T-helper 1 cell treated with Interleukin-12 subunit alpha and Interleukin-12 subunit beta and Interleukin-4 antibody, amounts not matched to agents 30 μg/mL and 1 μg/mL, for 36 hours (primary cell): Measurements from ENCODE around the gene CELA1.
A peak's percentile ranks its signal among the peaks of the same experiment; 100 is the strongest.

Source experiments
- H3K27ac Mint-ChIP-seq: one replicate; pipeline ENCODE4 v1.8.0; 2021; ENCODE audit warnings: mild to moderate bottlenecking, mixed read lengths
- H3K27me3 Mint-ChIP-seq: one replicate; pipeline ENCODE4 v1.8.0; 2021; ENCODE audit warnings: low read depth, mixed read lengths
- H3K36me3 Mint-ChIP-seq: one replicate; pipeline ENCODE4 v1.8.0; 2021; ENCODE audit warnings: low read depth, mixed read lengths
- H3K4me1 Mint-ChIP-seq: one replicate; pipeline ENCODE4 v1.8.0; 2021; ENCODE audit warnings: low read depth, mixed read lengths
- H3K4me3 Mint-ChIP-seq: one replicate; pipeline ENCODE4 v1.8.0; 2021; ENCODE audit warnings: mild to moderate bottlenecking, moderate library complexity, mixed read lengths
- H3K9me3 Mint-ChIP-seq: one replicate; pipeline ENCODE4 v1.8.0; 2021; ENCODE audit warnings: mixed read lengths

Gene CELA1

DNA sequence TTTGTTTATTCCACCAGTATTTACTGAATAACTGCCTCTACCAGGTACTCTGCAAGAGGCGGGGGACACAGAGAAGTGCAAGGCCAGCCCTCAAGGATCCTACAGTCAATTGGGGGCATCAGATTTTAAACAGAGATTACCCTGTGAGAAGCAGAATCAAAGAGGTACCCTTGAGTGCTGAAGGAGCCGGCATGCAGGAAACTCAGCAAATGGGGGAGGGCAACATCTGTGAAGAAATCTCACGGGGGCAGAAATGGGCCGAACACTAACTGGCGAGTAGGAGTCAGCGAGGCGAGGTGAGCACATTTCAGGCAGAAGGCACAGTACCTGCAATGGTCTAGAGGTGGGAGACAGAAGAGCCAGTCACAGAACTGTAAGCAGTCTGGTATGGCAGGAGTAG, 35.7 kb upstream of the CELA1 start:
- Mint-ChIP-seq H3K4me1 (peaks cover 25% of the 10 kb centered on the region), H3K27me3 (peaks cover 12% of the 10 kb centered on the region), H3K36me3 (peaks cover 18% of the 10 kb centered on the region)

DNA sequence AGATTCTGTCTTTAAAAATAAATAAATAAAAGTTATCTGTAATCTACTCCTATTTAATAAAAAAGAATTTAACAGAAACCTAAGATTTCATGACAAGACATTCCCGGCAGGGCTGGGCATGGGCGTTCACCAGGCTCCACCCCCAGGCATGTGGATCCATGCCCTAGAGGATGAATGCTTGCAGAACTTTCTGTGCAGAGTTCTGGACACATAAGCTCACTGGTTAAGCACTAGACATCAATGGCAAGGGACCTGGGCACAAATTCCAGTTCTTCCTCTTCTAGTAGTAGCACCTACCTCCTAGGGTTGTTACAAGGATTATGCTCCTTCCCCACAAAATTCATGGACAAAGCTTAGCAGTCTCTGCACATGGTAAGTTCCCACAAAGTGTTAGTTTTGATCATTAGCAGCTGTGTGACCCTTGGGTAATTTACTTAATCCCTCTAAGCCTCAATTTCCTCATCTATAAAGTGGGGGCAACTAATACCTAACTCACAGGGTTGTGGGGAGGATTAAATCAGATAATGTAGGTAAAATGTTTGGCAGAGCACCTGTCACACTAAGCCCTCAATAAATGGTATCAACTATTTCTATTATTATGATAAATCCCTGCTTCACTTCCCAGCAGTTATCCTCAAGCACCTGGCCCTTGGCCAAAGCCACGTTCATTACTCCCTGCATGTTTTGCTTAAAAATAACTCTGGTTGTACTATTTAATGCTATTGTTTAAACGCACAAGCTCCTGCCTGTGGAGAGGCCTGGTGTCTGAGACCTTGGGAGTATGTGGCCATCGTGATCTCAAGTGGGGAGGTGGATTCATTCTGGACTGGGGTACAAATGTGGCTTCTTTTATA, 35.0 kb upstream of the CELA1 start:
- peaks cover 11% of the 10 kb centered on the region for H3K27me3 Mint-ChIP-seq
- no peaks in the 10 kb centered on the region for H3K9me3 Mint-ChIP-seq
- H3K36me3 Mint-ChIP-seq: peaks cover 18% of the 10 kb centered on the region
- peaks cover 25% of the 10 kb centered on the region for H3K4me1 Mint-ChIP-seq
- H3K4me3 Mint-ChIP-seq: no peak overlapping the region
- no peak overlapping the region for H3K27ac Mint-ChIP-seq

More for the DNA sequence above, 35.7 kb upstream of the CELA1 start:
- Mint-ChIP-seq H3K4me3 (no peak overlapping the region), H3K27ac (no peak overlapping the region), H3K9me3 (no peaks in the 10 kb centered on the region)

DNA sequence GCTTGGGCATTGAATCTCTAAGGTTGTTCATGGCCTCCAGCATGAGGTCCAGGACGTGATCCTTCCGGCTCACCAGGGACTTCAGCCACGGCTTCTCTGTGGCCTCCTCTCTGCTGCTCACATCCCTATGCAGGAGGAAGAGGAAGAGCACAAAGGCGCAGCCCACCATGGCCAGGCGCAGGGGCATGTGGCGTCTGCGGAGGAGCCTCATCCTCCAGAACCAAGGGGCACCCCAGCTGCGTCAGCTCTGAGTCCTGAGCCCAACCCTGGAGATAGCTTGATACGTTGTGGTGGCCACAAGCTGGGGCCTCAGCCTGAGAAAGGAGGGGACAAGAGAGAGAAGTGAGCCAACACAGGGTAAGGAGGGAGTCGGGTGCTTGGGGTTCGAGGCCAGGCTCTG, 33.1 kb upstream of the CELA1 start:
- Mint-ChIP-seq H3K36me3 (peaks cover 20% of the 10 kb centered on the region), H3K9me3 (no peaks in the 10 kb centered on the region), H3K4me3 (no peak overlapping the region), H3K27me3 (peaks cover 3% of the 10 kb centered on the region), H3K4me1 (peaks cover 29% of the 10 kb centered on the region), H3K27ac (no peak overlapping the region)

DNA sequence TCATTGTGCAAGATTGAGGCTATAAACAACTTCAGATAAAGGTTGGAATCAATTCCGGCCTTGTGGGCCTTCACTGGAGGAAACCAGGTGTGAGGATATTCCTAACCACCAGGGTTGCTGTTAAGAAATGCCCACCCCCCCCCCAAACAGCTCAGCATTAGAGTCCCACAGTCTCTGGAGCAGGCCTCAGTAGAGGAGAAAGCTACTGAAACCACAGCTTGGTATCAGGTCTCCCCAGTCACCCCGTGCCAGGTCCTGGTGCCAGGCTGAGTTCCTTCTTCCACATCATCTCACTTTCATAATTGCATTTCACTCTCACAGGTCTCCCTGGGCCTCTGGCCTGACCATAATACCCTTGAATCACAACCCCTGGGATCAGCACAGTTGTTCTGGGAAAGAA, 32.3 kb upstream of the CELA1 start:
- Mint-ChIP-seq H3K9me3 (no peaks in the 10 kb centered on the region), H3K36me3 (peaks cover 21% of the 10 kb centered on the region), H3K27me3 (peaks cover 3% of the 10 kb centered on the region), H3K4me3 (no peak overlapping the region), H3K4me1 (peaks cover 27% of the 10 kb centered on the region), H3K27ac (no peak overlapping the region)

DNA sequence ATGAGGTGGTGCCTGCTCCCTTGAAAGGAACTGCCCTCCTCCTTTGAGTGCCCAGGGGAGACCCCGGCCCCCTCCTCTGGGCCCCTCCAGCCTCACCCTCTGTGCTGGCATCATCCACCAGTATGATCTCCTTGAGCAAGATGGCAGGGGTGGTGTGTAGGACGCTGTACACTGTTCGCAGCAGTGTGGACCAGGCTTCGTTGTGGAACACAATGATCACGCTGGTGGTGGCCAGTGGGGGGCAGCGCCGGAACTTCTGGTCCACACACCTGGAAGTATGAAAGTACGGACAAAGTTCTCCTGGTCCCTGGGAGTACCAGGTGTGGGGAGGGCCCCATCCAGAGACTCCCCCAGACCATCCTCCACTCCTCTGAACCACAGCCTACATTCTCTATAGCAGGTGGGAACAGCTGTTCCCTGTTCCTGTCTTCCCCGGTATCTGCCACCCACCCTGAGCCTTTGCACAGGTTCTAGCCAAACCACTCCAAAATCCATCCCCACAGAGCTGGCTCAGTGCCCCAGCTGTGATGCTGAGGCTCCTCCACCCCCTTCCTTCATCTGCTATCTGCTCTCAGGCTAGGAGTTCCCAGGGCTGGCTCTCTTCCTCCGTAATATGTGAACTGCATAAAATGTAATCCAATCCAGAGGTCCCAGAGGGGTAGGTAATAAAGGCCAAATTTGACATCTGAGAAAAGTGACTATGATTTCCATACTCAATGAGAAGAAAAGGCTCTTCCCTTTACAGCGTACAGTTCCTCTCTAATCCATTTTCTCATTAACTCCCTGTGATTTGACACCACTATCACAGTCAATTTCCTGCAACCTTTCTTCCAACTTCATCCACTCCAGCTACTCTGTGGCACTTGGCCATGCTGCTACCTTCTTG, 30.9 kb upstream of the CELA1 start:
- H3K27me3 Mint-ChIP-seq: peaks cover 3% of the 10 kb centered on the region
- H3K36me3 Mint-ChIP-seq: peaks cover 17% of the 10 kb centered on the region
- H3K4me1 Mint-ChIP-seq: peaks cover 22% of the 10 kb centered on the region
- no peak overlapping the region for H3K27ac Mint-ChIP-seq
- no peaks in the 10 kb centered on the region for H3K9me3 Mint-ChIP-seq
- H3K4me3 Mint-ChIP-seq: no peak overlapping the region

DNA sequence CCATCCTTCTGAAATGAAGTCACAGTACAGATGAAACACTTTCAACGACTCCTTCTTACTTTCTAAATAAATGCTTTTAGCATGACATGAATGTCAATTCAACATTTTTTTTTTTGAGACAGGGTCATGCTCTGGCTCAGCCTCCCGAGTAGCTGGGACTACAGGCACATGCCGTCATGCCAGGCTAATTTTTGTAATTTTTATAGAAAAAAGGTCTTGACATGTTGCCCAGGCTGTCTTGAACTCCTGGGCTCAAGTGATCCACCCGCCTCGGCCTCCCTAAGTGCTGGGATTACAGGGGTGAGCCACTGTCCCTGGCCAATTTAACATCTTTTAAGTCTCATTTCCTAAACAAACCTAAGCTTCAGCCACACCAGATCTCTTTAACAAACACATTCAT, 28.4 kb upstream of the CELA1 start:
- peak overlapping the region; percentile 41 for H3K27ac Mint-ChIP-seq
- peaks cover 21% of the 10 kb centered on the region for H3K36me3 Mint-ChIP-seq
- H3K4me1 Mint-ChIP-seq: peaks cover 34% of the 10 kb centered on the region
- H3K4me3 Mint-ChIP-seq: no peak overlapping the region
- H3K27me3 Mint-ChIP-seq: peaks cover 9% of the 10 kb centered on the region
- no peaks in the 10 kb centered on the region for H3K9me3 Mint-ChIP-seq

DNA sequence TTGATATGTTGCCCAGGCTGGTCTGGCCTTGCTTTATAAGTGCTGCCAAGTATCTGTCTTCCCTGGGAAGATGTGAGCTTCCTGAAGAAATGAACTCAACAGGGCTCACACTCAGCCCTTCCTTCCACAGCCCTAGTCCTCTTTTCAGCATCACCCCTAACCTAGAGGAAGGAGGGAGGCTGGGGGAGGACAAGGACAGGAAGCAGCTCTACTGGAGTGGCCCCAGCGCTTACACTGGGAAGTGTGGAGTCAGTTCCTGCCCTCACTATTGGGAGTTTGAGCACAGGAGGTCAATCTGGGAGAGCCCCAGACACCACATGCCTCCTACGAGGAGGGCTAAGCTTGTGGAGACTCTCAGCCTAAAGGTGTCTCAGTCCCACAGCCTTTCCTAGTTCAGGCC, 27.9 kb upstream of the CELA1 start:
- peak overlapping the region; percentile 41 for H3K27ac Mint-ChIP-seq
- H3K9me3 Mint-ChIP-seq: no peaks in the 10 kb centered on the region
- H3K4me1 Mint-ChIP-seq: peaks cover 38% of the 10 kb centered on the region
- H3K27me3 Mint-ChIP-seq: peaks cover 9% of the 10 kb centered on the region
- no peak overlapping the region for H3K4me3 Mint-ChIP-seq
- peaks cover 21% of the 10 kb centered on the region for H3K36me3 Mint-ChIP-seq

DNA sequence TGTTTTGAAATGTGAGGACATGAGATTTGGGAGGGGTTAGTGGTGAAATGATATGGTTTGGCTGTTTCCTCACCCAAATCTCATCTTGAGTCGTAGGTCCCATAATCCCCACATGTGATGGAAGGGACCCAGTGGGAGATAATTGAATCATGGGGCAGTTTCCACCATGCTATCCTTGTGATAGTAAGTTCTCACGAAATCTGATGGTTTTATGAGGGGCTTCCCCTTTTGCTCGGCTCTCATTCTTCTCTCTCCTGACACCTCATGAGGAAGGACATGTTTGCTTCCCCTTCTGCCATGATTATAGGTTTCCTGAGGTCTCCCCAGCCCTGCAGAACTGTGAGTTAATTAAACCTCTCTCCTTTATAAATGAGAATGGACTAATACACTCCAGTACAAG, 26.7 kb upstream of the CELA1 start:
- peaks cover 18% of the 10 kb centered on the region for H3K36me3 Mint-ChIP-seq
- peaks cover 48% of the 10 kb centered on the region for H3K4me1 Mint-ChIP-seq

DNA sequence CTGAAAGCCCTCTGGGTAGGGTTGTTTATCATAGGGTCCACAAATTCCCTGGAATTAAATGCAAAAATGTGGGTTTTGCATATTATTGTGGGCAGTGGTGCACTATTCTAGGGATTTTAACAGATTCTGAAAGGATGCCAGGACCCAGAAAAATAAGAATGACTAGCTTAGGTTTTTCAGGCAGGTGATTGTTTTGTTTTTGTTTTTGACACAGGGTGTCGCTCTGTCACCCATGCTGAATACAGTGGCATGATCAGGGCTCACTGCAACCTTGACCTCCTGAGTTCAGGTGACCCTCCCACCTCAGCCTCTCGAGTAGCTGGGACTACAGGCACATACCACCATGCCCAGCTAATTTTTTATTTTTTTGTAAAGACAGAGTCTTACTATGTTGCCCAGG, 25.5 kb upstream of the CELA1 start:
- Mint-ChIP-seq H3K27me3 (peaks cover 14% of the 10 kb centered on the region), H3K9me3 (no peaks in the 10 kb centered on the region), H3K4me1 (peaks cover 47% of the 10 kb centered on the region), H3K4me3 (no peak overlapping the region), H3K27ac (no peak overlapping the region), H3K36me3 (peaks cover 15% of the 10 kb centered on the region)

More for the DNA sequence above, 26.7 kb upstream of the CELA1 start:
- Mint-ChIP-seq H3K4me3 (no peak overlapping the region), H3K27me3 (peaks cover 9% of the 10 kb centered on the region), H3K27ac (no peak overlapping the region), H3K9me3 (no peaks in the 10 kb centered on the region)

DNA sequence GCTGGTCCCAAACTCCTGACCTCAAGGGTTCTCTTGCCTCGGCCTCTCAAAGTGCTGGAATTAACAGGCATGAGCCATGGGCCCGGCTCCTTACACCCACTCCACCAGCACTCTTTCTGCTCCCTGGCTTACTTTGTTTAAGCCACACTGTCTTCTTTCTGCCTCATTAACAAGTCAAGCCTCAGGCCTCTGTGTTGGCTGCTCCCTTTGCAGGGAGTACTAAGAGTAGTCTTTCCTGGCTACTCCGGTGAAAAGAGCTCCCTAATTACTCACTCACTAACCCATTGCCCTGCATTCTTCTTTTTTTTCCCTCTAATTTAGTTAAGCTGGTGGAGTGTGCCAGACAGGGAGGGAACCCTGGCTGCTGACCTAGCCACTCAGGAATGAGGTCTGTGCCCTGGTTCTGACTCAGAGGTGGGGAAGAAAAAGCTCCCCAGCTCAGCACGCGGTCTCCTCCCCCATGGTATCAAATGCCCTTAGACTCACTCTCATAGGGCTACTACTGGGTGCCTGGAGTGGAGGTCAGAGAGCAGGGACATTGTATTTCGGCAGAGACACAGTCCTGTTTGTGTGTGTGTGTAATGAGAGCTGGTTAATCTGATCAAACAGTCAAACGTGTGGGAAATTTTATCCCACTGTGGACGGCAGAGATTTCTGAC, 24.9 kb upstream of the CELA1 start:
- H3K4me3 Mint-ChIP-seq: no peak overlapping the region
- peak overlapping the region; percentile 61 for H3K27ac Mint-ChIP-seq
- H3K9me3 Mint-ChIP-seq: no peaks in the 10 kb centered on the region
- peaks cover 47% of the 10 kb centered on the region for H3K4me1 Mint-ChIP-seq
- H3K36me3 Mint-ChIP-seq: peaks cover 15% of the 10 kb centered on the region
- H3K27me3 Mint-ChIP-seq: peaks cover 14% of the 10 kb centered on the region

DNA sequence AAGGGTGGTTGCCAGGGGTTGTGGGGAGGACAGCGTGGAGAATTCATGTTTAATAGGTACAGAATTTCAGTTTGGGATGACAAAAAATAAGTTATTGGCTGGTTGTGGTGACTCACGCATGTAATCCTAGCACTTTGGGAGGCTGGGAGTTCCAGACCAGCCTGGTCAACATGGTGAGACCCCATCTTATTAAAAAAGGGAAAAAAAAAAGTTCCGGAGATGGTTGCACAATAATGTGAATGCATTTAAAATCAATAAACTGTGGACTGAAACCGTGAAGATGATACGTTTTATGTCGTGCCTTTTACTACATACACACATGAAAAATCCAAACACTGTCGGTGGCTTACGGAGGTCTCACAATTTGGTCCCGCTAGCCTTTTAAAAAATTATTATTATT, 24.2 kb upstream of the CELA1 start:
- H3K36me3 Mint-ChIP-seq: peaks cover 15% of the 10 kb centered on the region
- no peak overlapping the region for H3K4me3 Mint-ChIP-seq
- H3K27ac Mint-ChIP-seq: no peak overlapping the region
- peaks cover 49% of the 10 kb centered on the region for H3K4me1 Mint-ChIP-seq
- no peaks in the 10 kb centered on the region for H3K9me3 Mint-ChIP-seq
- peaks cover 14% of the 10 kb centered on the region for H3K27me3 Mint-ChIP-seq

DNA sequence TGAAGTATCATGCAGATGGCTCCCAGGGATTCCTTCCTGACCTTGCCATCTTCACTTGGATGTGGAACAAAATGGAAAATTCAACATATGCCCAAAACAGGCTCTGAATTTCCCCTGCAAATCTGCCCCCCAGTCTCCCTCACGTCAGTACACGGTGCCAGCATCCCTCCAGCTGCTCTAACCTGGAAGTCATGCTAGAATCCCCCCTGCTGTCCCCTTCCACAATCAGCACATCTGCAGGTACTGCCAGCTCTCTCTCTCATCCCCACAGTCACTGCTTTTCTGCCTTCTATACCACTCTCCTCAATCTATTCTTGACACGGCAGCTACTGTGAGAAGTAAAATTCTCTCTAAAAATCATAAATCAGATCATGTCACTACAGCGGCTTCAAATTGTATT, 23.1 kb upstream of the CELA1 start:
- peaks cover 14% of the 10 kb centered on the region for H3K27me3 Mint-ChIP-seq
- peak overlapping the region; percentile 86 for H3K27ac Mint-ChIP-seq
- peaks cover 12% of the 10 kb centered on the region for H3K36me3 Mint-ChIP-seq
- H3K4me3 Mint-ChIP-seq: peak overlapping the region; percentile 73
- H3K4me1 Mint-ChIP-seq: peaks cover 45% of the 10 kb centered on the region
- no peaks in the 10 kb centered on the region for H3K9me3 Mint-ChIP-seq

DNA sequence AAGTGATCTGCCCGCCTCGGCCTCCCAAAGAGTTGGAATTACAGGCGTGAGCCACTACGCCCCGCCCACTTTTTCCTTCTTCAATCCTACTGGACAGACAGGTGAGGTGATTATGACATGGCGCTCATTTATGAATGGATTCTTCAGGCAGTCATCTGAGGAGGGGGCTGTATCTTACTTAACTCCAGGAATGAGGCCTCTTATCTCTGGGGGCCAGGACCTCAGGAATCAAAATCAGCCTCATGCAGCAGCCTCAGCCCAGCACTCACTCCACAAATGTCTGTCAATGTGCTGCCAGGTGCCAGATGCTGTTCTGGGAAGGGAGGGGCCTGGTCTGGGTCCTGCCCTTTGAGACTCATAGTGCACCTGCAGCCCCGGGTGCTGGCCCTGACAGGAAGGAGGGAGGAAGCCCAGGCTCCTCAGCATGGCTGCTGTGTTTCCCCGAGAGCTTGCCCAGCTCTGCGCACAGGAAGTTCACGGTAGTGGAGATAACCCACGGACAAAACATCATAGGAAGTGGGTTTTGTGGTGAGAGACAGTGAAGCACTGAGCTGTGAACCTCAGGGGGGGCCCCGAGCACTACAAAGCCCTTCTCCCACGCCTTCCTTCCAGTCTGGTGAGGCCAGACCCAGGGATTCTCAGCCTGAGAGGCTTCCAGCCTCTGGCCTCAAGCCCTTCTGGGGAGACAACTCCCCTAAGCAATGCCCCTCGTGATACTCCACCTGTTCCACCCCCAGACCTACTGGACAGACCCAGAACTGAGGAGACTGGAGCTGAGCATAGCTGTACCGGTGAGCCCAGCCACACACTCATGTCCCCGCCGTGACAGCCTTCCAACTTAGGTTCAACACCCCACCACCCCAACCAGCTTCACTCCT, 22.4 kb upstream of the CELA1 start:
- Mint-ChIP-seq H3K36me3 (peaks cover 12% of the 10 kb centered on the region), H3K4me1 (peaks cover 41% of the 10 kb centered on the region), H3K4me3 (peak overlapping the region; percentile 73), H3K27me3 (peaks cover 14% of the 10 kb centered on the region), H3K27ac (peak overlapping the region; percentile 86), H3K9me3 (no peaks in the 10 kb centered on the region)

DNA sequence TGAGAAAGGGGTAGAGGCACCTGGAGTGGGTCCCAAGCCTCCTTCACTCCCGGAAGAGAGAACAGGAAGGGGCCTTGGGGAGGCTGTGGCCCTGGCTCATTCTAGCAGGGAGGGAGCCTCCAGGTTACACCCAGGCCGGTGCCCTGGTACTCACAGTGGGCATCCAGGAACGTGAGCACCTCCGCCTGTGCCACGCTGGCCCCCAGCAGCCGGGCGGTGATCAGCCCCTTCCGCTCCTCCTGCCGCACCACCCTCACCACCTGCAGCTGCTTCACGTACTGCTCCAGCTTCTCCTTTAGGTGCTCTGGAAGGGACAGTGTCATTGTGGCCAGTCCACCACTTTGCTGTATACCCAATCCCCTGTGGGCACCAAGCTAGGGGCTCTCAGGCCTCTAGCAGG, 18.8 kb upstream of the CELA1 start:
- H3K27ac Mint-ChIP-seq: no peak overlapping the region
- peaks cover 20% of the 10 kb centered on the region for H3K27me3 Mint-ChIP-seq
- no peak overlapping the region for H3K4me3 Mint-ChIP-seq
- peaks cover 12% of the 10 kb centered on the region for H3K36me3 Mint-ChIP-seq
- peaks cover 25% of the 10 kb centered on the region for H3K4me1 Mint-ChIP-seq
- no peaks in the 10 kb centered on the region for H3K9me3 Mint-ChIP-seq
